Sigmoid colon (tissue), 3 donors: ENCODE measurements around the gene PCYT1A.

Source experiments
- POLR2A ChIP-seq, 2 donors: fragments of 450-650 bp; IDR thresholded peaks; one replicate each; pipeline ENCODE4 v1.6.1; 2016; ENCODE audit warnings: antibody characterized with exemption in 2 of 2, mild to moderate bottlenecking in 2 of 2, moderate library complexity in 2 of 2
- TF ChIP-seq, protein P1 (sequence below), 4 experiments: fragments of 450-650 bp in 3 of 4; fragments of 200-600 bp in 1 of 4; IDR thresholded peaks; one replicate each; pipeline ENCODE4 v1.5.1; 2016 to 2019; ENCODE audit warnings: antibody characterized with exemption in 4 of 4, mild to moderate bottlenecking in 3 of 4, moderate library complexity in 2 of 4

DNA sequence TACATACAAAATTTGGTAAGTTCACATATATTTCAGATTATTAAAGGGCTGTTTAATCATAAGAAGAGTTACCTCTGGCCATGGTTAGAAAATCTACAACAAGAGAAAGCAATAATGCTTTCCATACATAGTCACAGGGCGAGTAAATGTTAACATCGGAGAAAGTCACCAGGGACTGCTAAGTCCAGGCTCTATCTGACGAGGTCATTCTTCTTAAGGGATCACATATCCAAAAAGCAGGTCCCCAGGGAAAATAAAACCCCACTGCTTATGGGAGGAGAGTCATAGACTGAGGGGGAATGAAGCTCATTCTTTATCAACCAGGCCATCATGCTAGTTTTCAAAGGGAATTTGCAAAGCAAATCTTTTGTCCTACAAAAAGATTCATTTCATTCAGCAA is 3.1 kb downstream of the PCYT1A start:
- no peak for TF ChIP-seq POLR2A (IDR thresholded peaks at IDR 0.05)
- TF ChIP-seq, protein P1, sequence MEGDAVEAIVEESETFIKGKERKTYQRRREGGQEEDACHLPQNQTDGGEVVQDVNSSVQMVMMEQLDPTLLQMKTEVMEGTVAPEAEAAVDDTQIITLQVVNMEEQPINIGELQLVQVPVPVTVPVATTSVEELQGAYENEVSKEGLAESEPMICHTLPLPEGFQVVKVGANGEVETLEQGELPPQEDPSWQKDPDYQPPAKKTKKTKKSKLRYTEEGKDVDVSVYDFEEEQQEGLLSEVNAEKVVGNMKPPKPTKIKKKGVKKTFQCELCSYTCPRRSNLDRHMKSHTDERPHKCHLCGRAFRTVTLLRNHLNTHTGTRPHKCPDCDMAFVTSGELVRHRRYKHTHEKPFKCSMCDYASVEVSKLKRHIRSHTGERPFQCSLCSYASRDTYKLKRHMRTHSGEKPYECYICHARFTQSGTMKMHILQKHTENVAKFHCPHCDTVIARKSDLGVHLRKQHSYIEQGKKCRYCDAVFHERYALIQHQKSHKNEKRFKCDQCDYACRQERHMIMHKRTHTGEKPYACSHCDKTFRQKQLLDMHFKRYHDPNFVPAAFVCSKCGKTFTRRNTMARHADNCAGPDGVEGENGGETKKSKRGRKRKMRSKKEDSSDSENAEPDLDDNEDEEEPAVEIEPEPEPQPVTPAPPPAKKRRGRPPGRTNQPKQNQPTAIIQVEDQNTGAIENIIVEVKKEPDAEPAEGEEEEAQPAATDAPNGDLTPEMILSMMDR (IDR thresholded peaks at IDR 0.05) = no peak
